CD14-positive monocyte (primary cell): ENCODE measurements around the gene MKNK1. TPM values are rescaled to one million over a fixed set of nuclear protein-coding genes. Genes with fewer than 3 reads are reported as not detected.
"Not testable (repeated sequence)": the region's sequence is repeated elsewhere in the genome, so short reads cannot be mapped to it uniquely, and the experiment has no call there.

Source experiments
- DNase-seq, 3 donors: peaks; one replicate each; pipeline ENCODE4 v3.0.0-alpha.2; 2011 to 2022
- H2AFZ ChIP-seq: 2 replicates; pipeline ENCODE4 v1.6.0; 2012; ENCODE audit warnings: mild to moderate bottlenecking, low read depth, low read length, inconsistent platforms; ENCODE audit not compliant: insufficient read depth, poor library complexity, severe bottlenecking
- H3K27ac ChIP-seq, 2 donors: 1 replicate in 1 of 2; 2 replicates in 1 of 2; pipeline ENCODE4 v1.5.1; 2012 to 2013; ENCODE audit warnings: low read length in 2 of 2, control low read depth in 1 of 2, inconsistent platforms in 1 of 2, low read depth in 1 of 2, mild to moderate bottlenecking in 1 of 2
- H3K27me3 ChIP-seq, 2 donors: one replicate each; pipeline versions ENCODE4 v1.6.0 to v1.6.1; 2011 to 2013; ENCODE audit warnings: low read length in 2 of 2; ENCODE audit not compliant: control insufficient read depth in 2 of 2, insufficient read depth in 2 of 2
- H3K36me3 ChIP-seq, 2 donors: replicated peaks in 1 of 2; 1 replicate in 1 of 2; 2 replicates in 1 of 2; pipeline versions ENCODE4 v1.5.1 to v1.6.1; 2012 to 2013; ENCODE audit warnings: low read length in 2 of 2, control low read depth in 1 of 2, inconsistent platforms in 1 of 2, mild to moderate bottlenecking in 1 of 2; ENCODE audit not compliant: insufficient read depth in 2 of 2, control insufficient read depth in 1 of 2
- H3K4me1 ChIP-seq, 2 donors: 1 replicate in 1 of 2; 2 replicates in 1 of 2; pipeline versions ENCODE4 v1.5.1 to v1.6.1; 2012 to 2013; ENCODE audit warnings: low read length in 2 of 2, control low read depth in 1 of 2, inconsistent platforms in 1 of 2, mild to moderate bottlenecking in 1 of 2, moderate library complexity in 1 of 2; ENCODE audit not compliant: insufficient read depth in 2 of 2, control insufficient read depth in 1 of 2
- H3K4me2 ChIP-seq: replicated peaks from 2 replicates; pipeline ENCODE3; 2012; ENCODE audit warnings: low read length, moderate library complexity, mild to moderate bottlenecking; ENCODE audit not compliant: poor library complexity, severe bottlenecking; ENCODE audit errors: extremely low read depth
- H3K4me3 ChIP-seq, 3 experiments: fragments of 200-600 bp in 1 of 3; sonication (generic) in 1 of 3; replicated peaks in 1 of 3; 1 replicate in 2 of 3; 2 replicates in 1 of 3; pipeline ENCODE4 v1.5.1; 2011 to 2013; ENCODE audit warnings: low read length in 3 of 3, mild to moderate bottlenecking in 3 of 3, control low read depth in 2 of 3, low read depth in 2 of 3, inconsistent platforms in 1 of 3, moderate library complexity in 1 of 3
- H3K79me2 ChIP-seq: 2 replicates; pipeline ENCODE4 v1.6.0; 2012; ENCODE audit warnings: mild to moderate bottlenecking, control low read depth, inconsistent platforms, low read length, moderate library complexity; ENCODE audit not compliant: insufficient read depth
- H3K9ac ChIP-seq: 2 replicates; pipeline ENCODE4 v1.6.0; 2017; ENCODE audit warnings: low read length, mild to moderate bottlenecking; ENCODE audit not compliant: insufficient read depth, poor library complexity, severe bottlenecking
- H3K9me3 ChIP-seq, 2 donors: replicated peaks in 1 of 2; 1 replicate in 1 of 2; 2 replicates in 1 of 2; pipeline versions ENCODE4 v1.5.1 to v1.6.1; 2012 to 2013; ENCODE audit warnings: low read length in 2 of 2, control low read depth in 1 of 2; ENCODE audit not compliant: control insufficient read depth in 1 of 2, insufficient read depth in 1 of 2
- H4K20me1 ChIP-seq: 2 replicates; pipeline ENCODE4 v1.6.0; 2012; ENCODE audit warnings: mild to moderate bottlenecking, low read length, control low read depth, moderate library complexity; ENCODE audit not compliant: insufficient read depth
- H3K27ac Mint-ChIP-seq, 7 donors: one replicate each; pipeline ENCODE4 v1.8.0; 2020; ENCODE audit warnings: mild to moderate bottlenecking in 7 of 7, mixed read lengths in 7 of 7, moderate library complexity in 6 of 7, inconsistent platforms in 2 of 7
- H3K27me3 Mint-ChIP-seq, 3 donors: one replicate each; pipeline ENCODE4 v1.8.0; 2021 to 2022; ENCODE audit warnings: low read depth in 3 of 3, mild to moderate bottlenecking in 3 of 3, mixed read lengths in 3 of 3, moderate library complexity in 3 of 3, inconsistent platforms in 1 of 3
- H3K36me3 Mint-ChIP-seq, 2 donors: one replicate each; pipeline ENCODE4 v1.8.0; 2020; ENCODE audit warnings: mixed read lengths in 2 of 2, inconsistent platforms in 1 of 2, mild to moderate bottlenecking in 1 of 2
- H3K4me1 Mint-ChIP-seq: one replicate; pipeline ENCODE4 v1.8.0; 2020; ENCODE audit warnings: mild to moderate bottlenecking, mixed read lengths
- H3K4me3 Mint-ChIP-seq, 2 donors: one replicate each; pipeline ENCODE4 v1.8.0; 2020; ENCODE audit warnings: mild to moderate bottlenecking in 2 of 2, mixed read lengths in 2 of 2, moderate library complexity in 1 of 2
- H3K9me3 Mint-ChIP-seq, 7 donors: one replicate each; pipeline ENCODE4 v1.8.0; 2020 to 2022; ENCODE audit warnings: mixed read lengths in 7 of 7, mild to moderate bottlenecking in 6 of 7, moderate library complexity in 6 of 7, inconsistent platforms in 2 of 7
- WGBS: methylation state at CpG from one replicate; pipeline ENCODE4 v1.1.5; 2013; ENCODE audit warnings: missing lambda C conversion rate; ENCODE audit not compliant: insufficient coverage; 5-methylcytosine and 5-hydroxymethylcytosine counted together
- intact Hi-C, 2 donors: fragments of 100-400 bp; cut with micrococcal nuclease; formaldehyde crosslinking; loops; one replicate each; pipeline versions ENCODE4 v1.15.0 to v1.15.1; 2023
- polyA plus RNA-seq, 3 donors: library from polyadenylated mRNA; depleted of rRNA in 1 of 3; unstranded in 2 of 3; stranded (reverse) in 1 of 3; fragments of 300-500 nt in 2 of 3; fragments of >200 nt in 1 of 3; fragmentation: Illumina TruSeq in 2 of 3; gene quantifications; 1 replicate in 2 of 3; 2 replicates in 1 of 3; pipeline ENCODE4 v1.2.3, GENCODE V29; 2012 to 2021
- TF ChIP-seq, protein P1 (sequence below): fragments of 200-600 bp; IDR thresholded peaks from one replicate; pipeline ENCODE4 v1.8.0; 2022; ENCODE audit warnings: antibody characterized with exemption, mild to moderate bottlenecking

MKNK1 gene
- polyA plus RNA-seq, 3 donors: 38.2 to 144 (median 38.6) TPM

GRCh38 chr1:46652321-46653100 lies 48.4 kb upstream of the MKNK1 start:
- no peak overlapping the region for H3K4me3 ChIP-seq
- no peak overlapping the region for H3K27ac ChIP-seq
- TF ChIP-seq, protein P1, sequence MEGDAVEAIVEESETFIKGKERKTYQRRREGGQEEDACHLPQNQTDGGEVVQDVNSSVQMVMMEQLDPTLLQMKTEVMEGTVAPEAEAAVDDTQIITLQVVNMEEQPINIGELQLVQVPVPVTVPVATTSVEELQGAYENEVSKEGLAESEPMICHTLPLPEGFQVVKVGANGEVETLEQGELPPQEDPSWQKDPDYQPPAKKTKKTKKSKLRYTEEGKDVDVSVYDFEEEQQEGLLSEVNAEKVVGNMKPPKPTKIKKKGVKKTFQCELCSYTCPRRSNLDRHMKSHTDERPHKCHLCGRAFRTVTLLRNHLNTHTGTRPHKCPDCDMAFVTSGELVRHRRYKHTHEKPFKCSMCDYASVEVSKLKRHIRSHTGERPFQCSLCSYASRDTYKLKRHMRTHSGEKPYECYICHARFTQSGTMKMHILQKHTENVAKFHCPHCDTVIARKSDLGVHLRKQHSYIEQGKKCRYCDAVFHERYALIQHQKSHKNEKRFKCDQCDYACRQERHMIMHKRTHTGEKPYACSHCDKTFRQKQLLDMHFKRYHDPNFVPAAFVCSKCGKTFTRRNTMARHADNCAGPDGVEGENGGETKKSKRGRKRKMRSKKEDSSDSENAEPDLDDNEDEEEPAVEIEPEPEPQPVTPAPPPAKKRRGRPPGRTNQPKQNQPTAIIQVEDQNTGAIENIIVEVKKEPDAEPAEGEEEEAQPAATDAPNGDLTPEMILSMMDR: no peak
- H3K27me3 ChIP-seq: no peaks in the 10 kb centered on the region
- peaks cover 0 to 9% of the 10 kb centered on the region in 2 donors for H3K9me3 ChIP-seq
- no peaks in the 10 kb centered on the region for H3K27me3 Mint-ChIP-seq
- H3K36me3 Mint-ChIP-seq: peaks cover 61 to 77% of the 10 kb centered on the region in 2 donors
- H3K79me2 ChIP-seq: no peaks in the 10 kb centered on the region
- no peak overlapping the region for H3K27ac Mint-ChIP-seq
- intact Hi-C loops: no loop called here
- no peaks in the 10 kb centered on the region for H3K4me1 Mint-ChIP-seq
- H4K20me1 ChIP-seq: no peaks in the 10 kb centered on the region
- H3K4me2 ChIP-seq: no peak overlapping the region
- H3K36me3 ChIP-seq: peaks cover 39 to 79% of the 10 kb centered on the region in 2 donors
- no peak overlapping the region for H2AFZ ChIP-seq
- no peak for DNase-seq
- H3K4me3 Mint-ChIP-seq: no peak overlapping the region
- H3K9me3 Mint-ChIP-seq: peaks cover 0 to 19% (median 9%) of the 10 kb centered on the region in 7 donors
- no peak overlapping the region for H3K9ac ChIP-seq
- no CpG with 5 or more reads among the region's 6 CpGs for WGBS
- no peaks in the 10 kb centered on the region for H3K4me1 ChIP-seq

- H3K27ac Mint-ChIP-seq, H3K4me1 Mint-ChIP-seq: not testable (repeated sequence)
- WGBS: no CpG with 5 or more reads among the region's 3 CpGs
Measured at GRCh38 chr1:46651152-46651551, 47.1 kb upstream of the MKNK1 start.

More at GRCh38 chr1:46651152-46651551, 47.1 kb upstream of the MKNK1 start:
- DNase-seq, H3K9me3 ChIP-seq, H3K4me3 ChIP-seq, H3K79me2 ChIP-seq, H3K27ac ChIP-seq, H3K27me3 Mint-ChIP-seq, H3K9ac ChIP-seq, H3K4me3 Mint-ChIP-seq, H2AFZ ChIP-seq, H4K20me1 ChIP-seq, H3K4me1 ChIP-seq, H3K4me2 ChIP-seq, H3K27me3 ChIP-seq, intact Hi-C loops: not testable (repeated sequence)
- Mint-ChIP-seq H3K36me3 (peaks cover 65 to 74% of the 10 kb centered on the region in 2 donors), H3K9me3 (peaks cover 0 to 19% (median 9%) of the 10 kb centered on the region in 7 donors)
- H3K36me3 ChIP-seq: peaks cover 37 to 76% of the 10 kb centered on the region in 2 donors
